HG03354 (cell line): ENCODE measurements around the gene KCTD21.

Experiments used
- ATAC-seq: cut with Tn5 transposase; IDR thresholded peaks from one replicate; pipeline ENCODE4 v1.9.1; 2021; ENCODE audit warnings: mild to moderate bottlenecking; ENCODE audit not compliant: unreplicated experiment, poor library complexity, severe bottlenecking

Gene KCTD21

DNA sequence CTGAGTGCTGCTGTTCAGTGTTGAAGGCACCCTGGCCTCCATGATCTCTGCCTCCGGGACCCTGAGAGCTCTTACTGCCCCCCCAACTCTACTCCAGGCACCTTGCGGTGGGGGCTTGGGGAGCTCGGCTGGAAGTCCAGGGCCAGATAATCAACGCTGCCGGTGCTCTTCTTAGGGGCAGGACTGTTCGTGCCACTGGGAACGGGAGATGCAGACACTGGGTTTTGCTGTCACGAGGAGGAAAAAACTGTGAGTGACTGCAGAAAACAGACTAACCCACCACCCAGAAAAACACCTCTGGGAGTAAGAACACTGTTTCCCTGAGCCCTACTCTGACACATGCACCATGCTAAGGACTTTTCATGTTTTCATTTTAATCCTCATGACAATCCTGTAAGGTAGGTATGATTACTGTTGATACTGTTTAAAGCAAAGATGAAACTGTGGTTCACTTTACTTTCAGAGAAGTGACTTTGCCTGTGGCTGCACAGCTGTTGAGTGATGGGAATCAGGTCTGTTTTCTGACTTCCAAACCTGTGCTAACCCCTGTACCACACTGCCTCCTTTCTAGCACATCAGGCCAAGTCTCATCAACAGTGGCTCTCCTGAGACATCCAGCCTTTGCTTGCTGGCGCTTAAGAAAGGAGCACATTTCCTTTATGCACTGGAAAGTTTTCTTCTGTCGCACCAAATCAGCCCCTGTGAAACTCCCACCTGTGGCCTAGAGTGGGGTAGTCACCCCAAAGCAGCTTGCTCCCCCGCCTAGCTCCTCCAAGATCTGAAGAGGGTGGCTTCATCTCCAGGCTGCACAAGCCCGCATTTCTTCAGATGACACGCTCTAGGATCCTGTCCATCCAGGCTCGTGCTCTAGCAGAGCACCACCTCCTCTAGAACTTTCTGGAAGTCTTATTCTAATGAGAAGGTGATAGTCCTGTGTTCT lies 32.1 kb upstream of the KCTD21 start:
- no peak for ATAC-seq

DNA sequence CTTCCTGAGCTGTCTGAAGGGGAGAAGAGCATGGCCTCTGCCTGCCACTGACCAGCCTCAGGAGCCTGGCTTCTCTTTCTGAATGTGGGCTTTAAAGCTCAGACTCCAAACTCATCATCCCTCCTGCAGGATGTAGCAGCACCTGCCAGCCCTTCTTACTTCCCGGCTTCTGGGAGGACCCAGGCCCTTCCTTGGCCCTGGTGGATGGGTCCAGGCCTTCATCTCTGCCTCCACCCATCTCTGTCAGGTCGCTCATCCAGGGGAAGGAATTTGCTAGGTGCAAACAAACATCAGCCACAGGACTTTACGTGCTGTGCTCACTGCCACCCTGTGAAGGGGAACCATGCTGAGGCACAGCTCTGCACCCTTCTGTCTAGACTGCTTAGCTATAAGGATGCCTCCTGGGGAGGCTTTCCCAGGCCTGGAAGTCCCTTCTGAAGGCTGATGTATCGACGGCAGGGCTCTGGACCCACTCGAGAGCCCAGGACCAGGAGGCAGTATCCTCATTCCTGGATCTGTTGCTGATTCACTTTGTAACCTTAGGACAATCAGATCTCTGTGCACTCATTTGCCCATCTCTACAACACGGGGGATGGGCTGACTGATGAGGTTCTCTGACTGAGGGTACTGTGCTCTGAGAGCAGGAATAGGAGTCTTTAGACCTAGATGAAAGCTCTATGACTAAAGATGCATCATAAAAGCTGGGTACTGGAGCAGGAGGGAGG lies 31.2 kb upstream of the KCTD21 start:
- ATAC-seq, result no peak

DNA sequence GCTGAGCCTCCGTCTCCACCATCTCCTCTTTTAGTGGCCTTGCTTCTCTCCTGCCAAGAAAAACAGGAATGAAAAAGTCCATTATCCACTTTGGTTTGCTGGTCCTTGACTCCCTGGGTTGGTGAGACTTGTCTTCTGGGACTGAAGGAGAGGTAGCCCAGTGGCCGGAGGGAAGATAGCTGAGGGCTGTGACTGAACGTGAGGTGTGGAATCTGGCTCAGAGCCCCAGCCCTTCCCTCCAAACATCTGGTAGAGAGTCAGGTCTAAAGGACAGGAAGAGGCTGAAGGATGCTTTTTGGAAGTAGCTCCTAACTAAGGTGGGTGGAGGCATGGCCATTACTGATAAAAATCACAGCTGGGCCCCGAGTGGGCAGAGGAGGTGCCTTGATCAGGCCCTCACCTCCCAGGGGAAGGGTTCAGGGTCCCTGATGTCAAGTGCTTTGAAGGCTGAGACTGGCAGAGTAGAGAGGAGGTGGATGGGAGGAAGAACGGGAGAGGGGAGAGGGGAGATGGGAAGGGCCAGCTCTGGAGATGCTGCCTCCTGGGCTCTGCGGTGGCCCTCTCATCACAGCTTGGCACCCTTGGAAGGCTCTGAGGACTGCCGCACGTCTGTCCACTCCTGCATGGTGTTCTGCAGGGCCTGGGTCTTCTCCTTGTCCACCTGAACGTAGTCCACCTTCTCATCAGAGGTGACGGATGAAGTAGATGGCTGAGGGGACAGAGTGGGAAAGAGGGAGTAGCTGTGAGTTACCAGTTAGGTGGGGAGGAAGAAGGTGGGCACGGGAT lies 30.5 kb upstream of the KCTD21 start:
- no peak for ATAC-seq

DNA sequence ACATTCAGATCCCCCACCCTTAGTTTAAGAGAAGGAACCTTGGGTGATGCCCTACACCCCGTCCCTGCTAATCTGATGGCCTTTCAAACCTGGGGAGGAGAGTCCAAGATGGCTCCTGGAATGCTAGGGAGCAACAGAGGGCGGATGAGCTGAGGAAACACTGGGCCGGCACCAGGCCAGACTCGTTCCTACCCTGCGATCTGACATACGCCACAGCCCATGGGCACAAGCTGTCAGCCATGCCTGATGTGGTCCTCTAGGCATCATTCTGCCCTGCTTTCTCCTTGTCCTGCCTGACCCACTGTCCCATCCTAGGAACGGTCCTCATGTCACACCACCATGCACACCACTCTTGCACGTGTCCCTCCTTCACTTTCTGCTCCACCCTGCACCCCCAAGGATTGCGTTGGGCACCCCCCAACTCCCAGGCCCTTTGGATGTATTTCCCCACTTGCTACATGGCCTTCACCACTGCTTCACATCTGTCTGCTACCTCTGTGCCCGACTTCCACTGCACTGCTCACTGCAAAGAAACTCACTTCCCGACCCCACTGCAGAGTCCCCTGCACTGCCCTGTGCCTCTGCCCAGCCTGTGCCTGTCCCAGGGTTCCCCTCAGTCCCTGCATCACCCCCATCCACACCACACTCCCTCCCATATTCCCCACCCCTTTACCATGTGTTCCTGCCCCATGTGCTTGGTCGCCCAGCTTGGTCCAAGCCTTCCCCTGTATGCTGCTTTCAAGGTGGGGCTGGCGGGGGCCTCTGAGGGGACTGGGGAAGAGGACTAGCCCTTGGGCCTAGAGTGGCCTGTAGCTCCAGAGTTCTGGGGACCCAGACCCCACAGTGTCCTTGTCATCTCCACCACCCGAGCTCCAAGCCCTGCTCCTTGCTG lies 29.5 kb upstream of the KCTD21 start:
- no peak for ATAC-seq

DNA sequence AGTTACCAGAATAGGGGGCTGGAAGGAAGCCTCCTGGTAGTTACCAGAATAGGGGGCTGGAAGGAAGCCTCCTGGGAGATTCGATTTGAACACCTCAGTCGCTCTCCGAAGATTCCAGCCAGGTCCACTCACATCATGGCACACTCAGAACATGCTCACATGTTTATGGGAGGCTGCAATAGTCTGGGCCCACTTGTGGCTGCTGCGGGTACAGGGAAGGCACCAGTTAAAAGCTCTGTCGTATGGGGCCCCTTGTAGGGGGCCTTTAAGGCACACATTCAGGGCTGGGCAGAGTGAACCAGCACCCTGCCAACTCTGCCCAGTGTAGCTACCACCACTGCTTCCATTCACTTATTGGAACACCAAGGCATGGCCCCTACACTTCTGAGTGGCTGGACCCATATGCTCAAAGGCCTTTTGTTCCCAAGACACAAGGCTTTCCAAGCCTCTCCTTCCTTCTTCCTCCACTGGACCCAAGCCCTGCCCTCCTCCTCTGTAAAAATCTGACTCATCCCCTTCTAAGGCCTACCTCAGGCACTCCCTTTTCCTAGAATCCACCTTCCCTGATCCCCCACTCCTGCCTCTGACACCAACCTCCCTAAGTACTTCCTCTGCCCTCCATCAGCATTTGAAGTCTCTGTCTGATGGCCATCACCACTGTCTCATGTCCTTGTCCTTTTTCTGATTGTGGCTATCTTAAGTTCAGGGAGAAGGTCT lies 28.3 kb upstream of the KCTD21 start:
- no peak for ATAC-seq

DNA sequence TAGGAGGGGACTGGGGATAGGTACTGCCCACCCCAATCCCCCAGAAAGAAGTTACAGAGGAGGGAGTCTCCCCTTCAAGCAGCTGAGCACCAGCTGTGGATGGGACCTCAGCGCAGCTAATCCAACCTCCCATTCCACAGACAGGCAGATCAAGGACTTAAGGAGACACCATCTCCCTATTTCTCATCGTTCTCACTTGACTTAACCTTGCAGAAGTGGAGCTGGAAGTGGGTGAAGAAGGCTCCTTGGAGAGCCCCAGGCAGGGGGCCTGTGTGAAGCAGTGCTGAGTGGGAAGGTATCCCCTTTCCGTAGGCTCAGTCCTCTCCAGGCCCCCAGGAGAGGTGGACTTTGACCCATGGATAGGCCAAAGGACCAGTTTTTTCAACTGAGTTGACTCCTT lies 27.6 kb upstream of the KCTD21 start:
- ATAC-seq, result no peak

DNA sequence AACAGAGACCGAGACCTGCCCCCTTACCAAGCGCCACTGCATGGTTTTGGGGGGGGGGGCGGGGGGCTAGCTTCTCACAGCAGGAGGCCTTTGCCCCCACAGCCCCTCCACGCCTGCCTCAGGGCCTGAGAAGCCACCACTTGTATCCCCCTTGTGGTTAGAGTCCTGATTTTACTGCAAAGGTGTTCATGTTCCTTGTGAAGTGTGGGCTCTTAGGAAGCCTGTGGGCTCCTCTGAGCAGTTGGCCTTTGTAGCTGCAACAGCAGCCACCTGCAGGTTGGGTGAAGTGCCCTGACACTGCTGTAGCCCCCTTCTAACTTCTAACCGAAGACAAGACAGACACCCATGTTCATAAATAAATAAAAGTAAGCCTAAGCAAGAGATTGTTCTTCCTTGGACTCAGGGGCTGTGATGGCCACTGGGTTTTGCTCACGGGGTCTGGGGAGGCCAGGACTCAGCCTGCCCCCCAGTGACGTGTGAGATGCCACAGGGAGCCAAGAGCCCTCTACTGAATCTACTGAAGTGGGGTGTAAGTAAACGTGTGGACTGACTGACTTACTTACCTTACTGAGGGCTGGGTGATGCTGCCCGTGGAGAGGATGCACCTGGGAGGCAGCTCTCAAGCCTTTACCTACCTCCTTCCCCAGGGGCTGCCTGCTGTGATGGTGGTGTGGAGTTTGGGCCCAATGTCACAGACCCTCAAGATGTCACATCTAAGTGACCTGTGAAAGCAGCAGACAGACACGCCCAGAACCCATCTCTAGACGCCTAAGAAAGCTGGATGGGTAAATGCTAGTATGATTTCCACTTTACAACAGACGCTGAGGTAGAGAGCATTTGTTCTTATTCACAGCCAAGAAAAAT lies 26.1 kb upstream of the KCTD21 start:
- ATAC-seq, result no peak

DNA sequence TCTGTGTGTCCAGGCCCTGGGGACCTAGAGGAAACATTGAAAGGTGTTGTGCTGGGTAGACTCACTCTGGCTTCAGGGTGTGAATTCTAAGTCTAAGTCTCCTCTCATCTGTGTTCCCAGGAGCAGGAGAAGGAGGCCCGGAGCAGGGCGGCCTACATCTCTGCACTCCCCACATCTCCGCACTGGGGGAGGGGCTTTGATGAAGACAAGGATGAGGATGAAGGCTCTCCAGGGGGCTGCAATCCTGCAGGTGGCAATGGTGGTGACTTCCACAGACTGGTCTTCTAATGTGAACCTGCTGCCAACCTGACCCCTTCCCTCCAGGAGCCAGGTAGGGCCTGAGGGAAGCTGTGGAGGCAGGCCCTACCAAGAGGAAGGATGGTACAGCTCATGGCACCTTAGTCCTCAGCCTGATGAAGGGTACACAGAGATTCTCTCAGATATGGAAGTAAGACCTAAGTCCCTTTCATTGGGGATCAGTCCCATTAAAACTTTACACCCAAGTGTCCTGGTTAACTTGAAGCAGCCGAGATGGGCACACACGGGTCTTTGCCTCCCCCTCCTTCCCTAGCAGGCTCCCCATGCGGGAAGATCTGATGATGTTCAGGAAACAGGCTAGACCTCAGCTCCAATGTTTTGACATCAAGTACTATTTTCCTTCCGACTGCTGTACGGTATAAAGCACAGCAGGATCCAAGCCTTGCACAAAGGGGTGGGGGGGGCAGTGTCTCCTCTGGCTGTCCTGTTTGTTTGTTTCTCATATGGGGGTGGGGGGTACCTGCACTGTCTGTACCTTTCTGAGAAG lies 25.3 kb upstream of the KCTD21 start:
- no peak for ATAC-seq

DNA sequence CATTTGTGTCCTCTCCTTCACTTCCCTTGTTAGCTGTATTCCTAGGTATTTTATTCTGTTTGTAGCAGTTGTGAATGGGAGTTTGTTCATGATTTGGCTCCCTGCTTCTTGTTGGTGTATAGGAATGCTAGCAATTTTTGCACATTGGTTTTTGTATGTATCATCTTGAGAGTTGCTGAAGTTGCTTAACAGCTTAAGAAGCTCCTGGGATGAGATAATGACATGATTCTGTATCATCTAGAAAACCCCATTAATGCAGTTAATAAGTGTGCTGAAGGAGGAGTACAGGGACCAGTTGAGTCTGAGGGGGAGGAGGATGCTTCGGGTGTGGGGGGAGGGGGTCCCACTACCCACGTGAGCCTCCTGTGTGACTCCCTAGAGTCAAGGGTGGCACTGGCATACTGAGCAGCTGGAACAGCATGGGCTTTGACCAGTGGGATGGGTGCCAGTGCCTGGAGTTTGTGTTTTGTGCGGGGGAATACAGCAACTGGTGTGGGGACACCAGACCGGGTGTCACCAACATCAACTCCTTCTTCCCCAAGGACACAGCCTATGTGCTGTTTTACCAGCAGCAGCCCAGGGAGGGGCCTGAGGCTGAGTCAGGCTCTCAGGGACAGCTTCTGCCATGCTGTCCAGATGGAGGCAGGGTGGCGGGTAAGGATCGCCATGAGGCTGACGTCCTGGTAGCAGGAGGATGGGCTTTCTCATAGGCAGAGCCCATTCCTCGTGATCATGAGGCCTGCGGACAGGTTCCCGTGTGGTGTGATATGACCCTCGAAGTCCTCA lies 24.4 kb upstream of the KCTD21 start:
- no peak for ATAC-seq

DNA sequence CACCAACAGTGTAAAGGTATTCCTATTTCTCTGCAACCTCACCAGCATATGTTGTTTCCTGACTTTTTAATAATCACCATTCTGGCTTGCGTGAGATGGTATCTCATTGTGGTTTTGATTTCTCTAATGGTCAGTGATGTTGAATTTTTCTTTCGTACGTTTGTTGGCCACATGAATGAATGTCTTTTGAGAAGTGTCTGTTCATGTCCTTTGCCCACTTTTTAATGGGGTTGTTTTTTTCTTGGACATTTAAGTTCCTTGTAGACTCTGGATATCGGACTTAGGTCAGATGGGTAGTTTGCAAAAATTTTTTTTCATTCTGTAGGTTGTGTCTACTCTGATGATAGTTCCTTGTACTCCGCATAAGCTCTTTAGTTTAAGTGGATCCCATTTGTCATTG lies 23.1 kb upstream of the KCTD21 start:
- ATAC-seq, result no peak

DNA sequence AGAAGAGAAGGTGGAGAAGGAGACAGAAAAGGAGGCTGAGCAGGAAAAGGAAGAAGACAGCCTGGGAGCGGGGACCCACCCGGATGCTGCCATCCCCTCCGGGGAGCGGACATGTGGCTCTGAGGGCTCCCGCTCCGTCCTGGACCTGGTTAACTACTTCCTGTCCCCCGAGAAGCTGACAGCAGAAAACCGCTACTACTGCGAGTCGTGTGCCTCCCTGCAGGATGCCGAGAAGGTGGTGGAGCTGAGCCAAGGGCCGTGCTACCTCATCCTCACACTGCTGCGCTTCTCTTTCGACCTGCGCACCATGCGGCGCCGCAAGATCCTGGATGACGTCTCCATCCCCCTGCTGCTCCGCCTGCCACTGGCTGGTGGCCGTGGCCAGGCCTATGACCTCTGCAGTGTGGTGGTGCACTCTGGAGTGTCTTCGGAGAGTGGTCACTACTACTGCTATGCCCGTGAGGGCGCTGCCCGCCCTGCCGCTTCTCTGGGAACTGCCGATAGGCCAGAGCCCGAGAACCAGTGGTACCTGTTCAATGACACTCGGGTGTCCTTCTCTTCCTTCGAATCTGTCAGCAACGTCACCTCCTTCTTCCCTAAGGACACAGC lies 21.7 kb upstream of the KCTD21 start:
- no peak for ATAC-seq

DNA sequence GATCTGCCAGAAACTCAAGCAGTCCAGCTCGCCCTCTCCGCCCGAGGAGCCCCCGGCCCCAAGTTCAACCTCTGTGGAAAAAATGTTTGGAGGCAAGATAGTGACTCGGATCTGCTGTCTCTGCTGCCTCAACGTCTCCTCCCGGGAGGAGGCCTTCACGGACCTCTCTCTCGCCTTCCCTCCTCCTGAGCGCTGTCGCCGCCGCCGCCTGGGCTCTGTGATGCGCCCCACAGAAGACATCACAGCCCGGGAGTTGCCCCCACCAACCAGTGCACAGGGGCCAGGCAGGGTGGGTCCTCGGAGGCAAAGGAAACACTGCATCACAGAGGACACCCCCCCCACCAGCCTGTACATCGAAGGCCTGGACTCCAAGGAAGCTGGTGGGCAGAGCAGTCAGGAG lies 21.1 kb upstream of the KCTD21 start:
- ATAC-seq, result no peak

DNA sequence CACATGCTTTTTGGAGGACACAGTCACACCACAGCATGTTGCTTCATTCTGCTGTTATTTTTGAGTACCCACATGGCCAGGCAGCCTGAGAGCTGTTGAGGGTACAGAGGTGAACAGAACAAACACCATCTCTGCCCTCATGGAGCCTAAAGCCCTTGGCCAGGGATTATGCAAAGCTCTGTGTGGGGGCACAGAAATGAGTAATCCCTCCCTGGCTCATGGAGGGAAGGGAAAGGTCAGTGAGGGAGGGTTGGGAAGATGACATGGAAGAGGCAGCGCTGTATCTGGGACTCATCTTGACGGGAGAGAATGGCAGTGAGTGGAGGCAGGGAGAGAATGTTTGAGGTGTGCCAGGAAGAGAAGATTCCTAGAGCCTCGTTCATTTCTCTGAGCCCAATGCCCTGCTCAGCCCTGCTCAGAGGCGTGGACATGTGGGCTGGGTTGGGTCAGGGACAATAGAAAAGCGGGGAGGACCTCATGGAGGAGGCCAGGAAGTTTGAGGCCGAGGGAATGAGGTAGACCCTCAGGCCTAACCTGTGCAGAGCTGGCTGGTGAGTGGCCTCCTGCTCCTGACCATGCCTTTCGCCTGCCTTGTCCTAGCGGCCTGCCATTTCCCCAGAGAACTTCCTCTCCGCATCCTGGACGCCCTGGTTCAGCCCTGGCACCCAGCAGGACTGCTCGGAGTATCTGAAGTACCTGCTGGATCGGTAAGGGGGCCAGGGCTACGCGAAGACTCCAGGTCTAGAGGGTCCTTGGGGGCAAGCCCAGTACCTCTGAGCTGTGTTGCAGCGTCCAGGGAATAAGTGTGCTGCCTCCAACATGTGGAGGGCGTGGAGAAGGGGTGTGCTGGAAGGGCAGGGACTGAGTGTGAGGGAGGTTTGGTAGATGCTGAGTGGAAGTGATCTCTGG lies 20.1 kb upstream of the KCTD21 start:
- ATAC-seq, result no peak

DNA sequence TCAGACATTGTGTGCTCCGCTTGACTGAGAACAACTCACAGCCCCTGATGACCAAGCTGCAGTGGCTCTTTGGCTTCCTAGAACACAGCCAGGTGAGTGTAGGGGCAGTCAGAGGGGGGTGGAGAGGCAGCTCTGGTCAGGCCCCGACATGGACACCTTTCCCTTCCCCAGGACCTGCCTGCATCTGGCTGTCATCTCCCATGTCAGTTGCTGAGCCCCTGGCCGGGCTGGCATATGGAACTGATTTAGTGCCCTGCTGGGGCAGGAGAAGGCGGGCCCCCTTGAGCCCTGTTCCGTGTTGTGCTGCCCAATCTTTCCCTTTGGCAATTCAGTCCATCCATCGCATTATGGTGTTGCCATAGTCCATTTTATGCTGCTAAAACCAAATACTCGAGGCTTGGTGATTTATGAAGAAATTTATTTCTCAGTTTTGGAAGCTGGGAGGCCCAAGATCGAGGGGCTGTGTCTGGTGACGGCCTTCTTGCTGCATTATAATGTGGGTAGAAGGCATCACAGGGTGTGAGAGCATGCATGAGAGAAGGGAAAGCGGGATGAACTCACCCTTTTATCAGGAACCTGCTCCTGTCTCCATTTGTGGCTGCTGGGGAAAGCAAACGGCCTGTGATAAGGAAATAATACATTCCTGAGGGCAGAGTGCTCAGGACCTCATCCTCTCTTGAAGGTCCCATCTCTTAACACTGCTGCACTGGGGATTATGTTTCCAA lies 19.3 kb upstream of the KCTD21 start:
- ATAC-seq, result no peak
